ENCODE results near the gene CDON. TPM values are rescaled to one million over a fixed set of nuclear protein-coding genes. Genes with fewer than 3 reads are reported as not detected.
"Not testable (repeated sequence)": the region's sequence is repeated elsewhere in the genome, so short reads cannot be mapped to it uniquely, and the experiment has no call there.

The CDON gene
- total RNA-seq, 1 donor from 2014 or later: 21.0 TPM

GRCh38 chr11:126034039-126034932 lies 28.4 kb downstream of the CDON start:
- no peaks in the 10 kb centered on the region for H3K36me3 Mint-ChIP-seq (ENCODE audit: unreplicated experiment)
- no peak for DNase-seq
- H3K27ac Mint-ChIP-seq (ENCODE audit: unreplicated experiment): no peak overlapping the region
- H3K4me3 Mint-ChIP-seq (ENCODE audit: unreplicated experiment): no peak overlapping the region
- peaks cover 2% of the 10 kb centered on the region for H3K27me3 Mint-ChIP-seq (ENCODE audit: unreplicated experiment)
- H3K9me3 Mint-ChIP-seq (ENCODE audit: unreplicated experiment): no peaks in the 10 kb centered on the region
- TF ChIP-seq, protein P1, sequence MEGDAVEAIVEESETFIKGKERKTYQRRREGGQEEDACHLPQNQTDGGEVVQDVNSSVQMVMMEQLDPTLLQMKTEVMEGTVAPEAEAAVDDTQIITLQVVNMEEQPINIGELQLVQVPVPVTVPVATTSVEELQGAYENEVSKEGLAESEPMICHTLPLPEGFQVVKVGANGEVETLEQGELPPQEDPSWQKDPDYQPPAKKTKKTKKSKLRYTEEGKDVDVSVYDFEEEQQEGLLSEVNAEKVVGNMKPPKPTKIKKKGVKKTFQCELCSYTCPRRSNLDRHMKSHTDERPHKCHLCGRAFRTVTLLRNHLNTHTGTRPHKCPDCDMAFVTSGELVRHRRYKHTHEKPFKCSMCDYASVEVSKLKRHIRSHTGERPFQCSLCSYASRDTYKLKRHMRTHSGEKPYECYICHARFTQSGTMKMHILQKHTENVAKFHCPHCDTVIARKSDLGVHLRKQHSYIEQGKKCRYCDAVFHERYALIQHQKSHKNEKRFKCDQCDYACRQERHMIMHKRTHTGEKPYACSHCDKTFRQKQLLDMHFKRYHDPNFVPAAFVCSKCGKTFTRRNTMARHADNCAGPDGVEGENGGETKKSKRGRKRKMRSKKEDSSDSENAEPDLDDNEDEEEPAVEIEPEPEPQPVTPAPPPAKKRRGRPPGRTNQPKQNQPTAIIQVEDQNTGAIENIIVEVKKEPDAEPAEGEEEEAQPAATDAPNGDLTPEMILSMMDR (IDR thresholded peaks at IDR 0.05; ENCODE audit: partially characterized antibody, unreplicated experiment): no peak
- peaks cover 22% of the 10 kb centered on the region for H3K4me1 Mint-ChIP-seq (ENCODE audit: low read depth, unreplicated experiment)

- no peaks in the 10 kb centered on the region for H3K9me3 Mint-ChIP-seq (ENCODE audit: unreplicated experiment)
- TF ChIP-seq, protein P1 (IDR thresholded peaks at IDR 0.05; ENCODE audit: partially characterized antibody, unreplicated experiment): no peak
- no peak for DNase-seq
- no peaks in the 10 kb centered on the region for H3K36me3 Mint-ChIP-seq (ENCODE audit: unreplicated experiment)
- no peak overlapping the region for H3K27ac Mint-ChIP-seq (ENCODE audit: unreplicated experiment)
- peaks cover 23% of the 10 kb centered on the region for H3K4me1 Mint-ChIP-seq (ENCODE audit: low read depth, unreplicated experiment)
- no peak overlapping the region for H3K4me3 Mint-ChIP-seq (ENCODE audit: unreplicated experiment)
- H3K27me3 Mint-ChIP-seq (ENCODE audit: unreplicated experiment): no peaks in the 10 kb centered on the region
Observed at GRCh38 chr11:126032375-126032774, 30.3 kb downstream of the CDON start.

- Mint-ChIP-seq H3K36me3 (ENCODE audit: unreplicated experiment) (no peaks in the 10 kb centered on the region), H3K9me3 (ENCODE audit: unreplicated experiment) (no peaks in the 10 kb centered on the region), H3K27ac (ENCODE audit: unreplicated experiment) (peak overlapping the region; percentile 65), H3K27me3 (ENCODE audit: unreplicated experiment) (no peaks in the 10 kb centered on the region), H3K4me3 (ENCODE audit: unreplicated experiment) (peak overlapping the region; percentile 64), H3K4me1 (ENCODE audit: low read depth, unreplicated experiment) (peaks cover 24% of the 10 kb centered on the region)
- DNase-seq: no peak
- TF ChIP-seq, protein P1 (IDR thresholded peaks at IDR 0.05; ENCODE audit: partially characterized antibody, unreplicated experiment): no peak
Observed at GRCh38 chr11:126029805-126030204, 32.9 kb downstream of the CDON start.

- TF ChIP-seq, protein P1 (IDR thresholded peaks at IDR 0.05; ENCODE audit: partially characterized antibody, unreplicated experiment): no peak
- no peaks in the 10 kb centered on the region for H3K36me3 Mint-ChIP-seq (ENCODE audit: unreplicated experiment)
- no peak for DNase-seq
- peak overlapping the region; percentile 64 for H3K4me3 Mint-ChIP-seq (ENCODE audit: unreplicated experiment)
- H3K9me3 Mint-ChIP-seq (ENCODE audit: unreplicated experiment): no peaks in the 10 kb centered on the region
- H3K27me3 Mint-ChIP-seq (ENCODE audit: unreplicated experiment): no peaks in the 10 kb centered on the region
- H3K4me1 Mint-ChIP-seq (ENCODE audit: low read depth, unreplicated experiment): peaks cover 22% of the 10 kb centered on the region
- H3K27ac Mint-ChIP-seq (ENCODE audit: unreplicated experiment): no peak overlapping the region
Observed at GRCh38 chr11:126029237-126029636, 33.4 kb downstream of the CDON start.

GRCh38 chr11:126028534-126028933 lies 34.1 kb downstream of the CDON start:
- not testable (repeated sequence) for H3K27ac Mint-ChIP-seq (ENCODE audit: unreplicated experiment); H3K27me3 Mint-ChIP-seq (ENCODE audit: unreplicated experiment); H3K9me3 Mint-ChIP-seq (ENCODE audit: unreplicated experiment); DNase-seq; H3K36me3 Mint-ChIP-seq (ENCODE audit: unreplicated experiment); H3K4me3 Mint-ChIP-seq (ENCODE audit: unreplicated experiment)
- H3K4me1 Mint-ChIP-seq (ENCODE audit: low read depth, unreplicated experiment): peaks cover 19% of the 10 kb centered on the region
